Superior temporal gyrus (tissue), 1 donor: Measurements from ENCODE around the gene TUFT1.

Experiments
- DNase-seq: peaks from one replicate; pipeline ENCODE4 v3.0.0-alpha.2; 2016; ENCODE audit errors: extremely low spot score

The TUFT1 gene

GRCh38 chr1:151539321-151540020 is 638 bp upstream of the TUFT1 start:
- DNase-seq, result no peak

DNA sequence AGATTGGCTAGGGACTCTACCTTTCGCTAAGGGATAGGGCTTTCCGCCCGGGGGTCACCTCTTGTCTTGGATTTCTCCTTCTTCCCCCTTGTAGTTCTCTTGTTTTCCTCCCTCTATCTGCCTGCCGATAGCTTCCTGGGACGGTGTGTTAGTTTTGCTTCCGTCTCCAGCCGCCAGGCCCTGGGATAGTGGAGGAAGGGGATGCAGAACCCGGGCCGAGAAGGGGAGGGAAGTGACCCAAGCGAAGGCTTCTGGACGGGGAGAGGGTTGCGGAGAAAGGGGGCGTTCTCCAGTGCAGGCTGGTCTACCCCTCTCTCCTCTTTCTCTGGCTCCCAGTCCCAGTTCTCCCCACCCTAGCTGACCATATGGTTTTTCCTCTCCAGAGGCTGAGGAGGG is 871 bp downstream of the TUFT1 start:
- no peak for DNase-seq

DNA sequence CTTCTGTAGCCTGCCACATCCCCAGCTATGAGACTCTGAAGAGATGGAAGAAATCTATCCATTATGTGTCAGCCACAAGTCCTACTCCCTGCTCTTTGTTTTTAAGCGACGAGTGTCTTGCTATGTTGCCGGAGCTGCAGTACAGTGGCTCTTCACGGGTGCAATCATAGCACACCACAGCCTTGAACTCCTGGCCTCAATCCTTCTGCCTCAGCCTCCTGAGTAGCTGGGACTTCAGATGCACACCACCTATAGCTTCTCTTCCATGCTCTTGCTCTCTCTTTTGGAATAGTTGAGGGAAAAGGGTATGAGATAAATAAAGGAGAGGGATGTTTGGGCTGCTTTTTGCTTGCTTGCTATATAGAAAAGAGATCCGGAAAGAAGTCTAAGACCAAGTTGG is 1.6 kb downstream of the TUFT1 start:
- DNase-seq, result no peak

DNA sequence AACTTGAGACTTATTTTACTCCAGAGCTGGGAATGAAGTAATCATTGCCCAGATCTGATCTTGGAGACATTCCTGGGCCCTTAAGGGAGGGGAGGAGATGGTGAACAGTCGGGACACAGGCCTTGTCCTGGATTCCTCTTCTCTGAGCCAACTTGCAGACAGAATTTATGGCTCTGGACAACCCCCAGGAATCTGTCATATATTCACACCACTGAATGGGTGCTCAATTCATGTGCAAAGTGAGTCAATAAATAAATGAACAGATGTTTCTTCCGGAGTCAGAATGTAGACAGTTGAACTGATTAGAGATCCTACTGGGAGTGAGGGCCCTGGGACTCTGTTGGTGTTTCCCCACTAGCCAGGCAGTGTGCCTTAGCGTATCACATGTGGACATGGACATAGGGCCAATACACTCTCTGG is 2.6 kb downstream of the TUFT1 start:
- DNase-seq, result no peak

DNA sequence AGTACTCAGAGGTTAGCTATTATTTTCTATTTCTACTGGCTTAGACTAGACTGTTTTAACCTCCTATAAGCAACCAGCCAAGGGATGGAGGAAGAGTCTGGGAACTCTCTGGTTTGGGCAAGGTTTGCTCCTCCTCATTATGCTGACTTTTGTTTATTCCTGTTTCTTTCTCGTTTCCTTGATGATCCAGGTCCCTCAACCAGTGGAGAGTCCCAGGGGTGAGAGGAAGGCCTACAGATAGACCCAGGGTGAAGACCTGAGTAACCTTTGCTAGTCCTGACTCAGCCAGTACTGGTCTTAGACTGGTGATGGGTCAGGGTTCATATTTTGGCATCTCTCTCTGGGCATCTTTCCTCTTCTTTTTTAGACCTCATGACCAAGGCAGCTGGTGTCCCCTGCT is 5.4 kb downstream of the TUFT1 start:
- DNase-seq, result no peak

DNA sequence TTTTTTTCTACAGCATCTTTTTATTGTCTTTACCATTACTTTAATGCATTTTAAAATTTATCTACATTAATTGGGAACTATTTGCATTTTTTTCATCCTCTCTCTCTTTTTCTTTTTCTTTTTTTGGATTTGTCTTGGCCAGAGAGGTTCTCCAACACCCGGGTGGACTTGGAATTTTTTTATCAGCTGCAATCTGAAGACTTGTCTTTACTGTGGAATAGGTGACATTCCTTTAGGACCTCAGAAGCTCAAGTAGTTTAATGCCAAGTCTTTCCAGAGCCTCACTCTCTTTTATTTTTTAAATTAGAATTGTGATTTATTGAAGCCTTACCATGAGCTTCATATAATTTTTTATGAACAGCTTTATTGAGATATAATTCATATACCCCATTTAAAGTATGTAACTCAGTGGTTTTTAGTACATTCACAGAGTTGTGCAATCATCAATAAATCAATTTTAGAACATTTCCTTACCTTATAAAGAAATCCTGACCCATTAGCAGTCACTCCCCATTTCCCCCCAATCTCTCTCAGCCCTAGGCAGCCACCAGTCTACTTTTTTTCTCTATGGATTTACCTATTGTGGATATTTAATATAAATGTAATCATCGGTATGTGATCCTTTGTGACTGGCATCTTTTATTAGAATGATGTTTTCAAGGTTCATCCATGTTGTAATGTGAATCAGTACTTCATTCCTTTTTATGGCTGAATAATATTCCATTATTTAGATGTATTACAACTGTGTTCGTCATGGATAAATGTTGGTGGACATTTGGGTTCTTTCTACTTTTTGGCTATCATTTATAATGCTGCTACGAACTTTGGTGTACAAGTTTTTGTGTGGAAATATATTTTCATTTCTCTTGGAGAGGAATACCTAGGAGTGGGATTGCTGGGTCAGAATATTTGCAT is 6.2 kb downstream of the TUFT1 start:
- no peak for DNase-seq

GRCh38 chr1:151547119-151547899 is 7.2 kb downstream of the TUFT1 start:
- no peak for DNase-seq

GRCh38 chr1:151547900-151548230 is 7.8 kb downstream of the TUFT1 start:
- no peak for DNase-seq

DNA sequence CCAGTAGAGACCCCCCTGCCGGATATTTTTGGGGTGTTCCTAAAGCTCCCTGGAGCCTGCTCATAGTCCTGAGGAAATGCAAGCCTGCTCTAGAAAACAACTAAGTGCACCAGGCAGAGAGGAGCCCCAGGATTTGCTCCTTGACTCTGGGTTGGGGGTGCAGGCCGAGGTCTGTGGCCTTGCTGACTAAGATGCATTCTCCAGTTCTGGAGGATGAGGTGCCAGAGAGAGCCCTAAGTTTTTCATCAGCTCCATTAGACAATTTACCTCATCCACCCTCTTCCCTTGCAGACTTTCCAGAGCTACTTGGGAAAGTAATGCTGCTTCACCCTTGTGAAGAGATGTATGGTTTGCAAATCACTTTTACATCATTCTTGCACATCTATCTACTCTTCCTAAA is 9.1 kb downstream of the TUFT1 start:
- no peak for DNase-seq

GRCh38 chr1:151553659-151554058 is 13.6 kb downstream of the TUFT1 start:
- DNase-seq, result no peak

- no peak for DNase-seq
These were observed 15.9 kb downstream of the TUFT1 start for GRCh38 chr1:151556052-151556451.

DNA sequence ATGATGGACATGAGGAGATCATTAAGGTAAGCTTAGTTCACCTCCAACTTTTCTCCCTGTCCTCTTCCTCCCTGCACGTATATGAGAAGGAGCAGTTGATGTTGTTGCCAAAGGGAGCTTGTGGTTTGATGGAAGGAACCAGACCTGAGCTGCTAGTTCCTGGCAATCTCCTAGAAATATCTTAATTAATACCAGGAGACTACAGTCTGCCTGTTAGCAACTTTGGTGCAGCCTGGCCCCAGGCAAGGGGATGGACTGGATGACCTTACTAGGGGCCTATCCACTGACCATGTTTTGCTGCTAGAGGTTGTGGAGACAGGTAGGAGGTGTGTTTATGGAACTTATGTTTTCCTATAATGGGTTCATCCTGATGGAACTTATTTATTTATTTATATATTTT is 22.6 kb downstream of the TUFT1 start:
- DNase-seq, result no peak

DNA sequence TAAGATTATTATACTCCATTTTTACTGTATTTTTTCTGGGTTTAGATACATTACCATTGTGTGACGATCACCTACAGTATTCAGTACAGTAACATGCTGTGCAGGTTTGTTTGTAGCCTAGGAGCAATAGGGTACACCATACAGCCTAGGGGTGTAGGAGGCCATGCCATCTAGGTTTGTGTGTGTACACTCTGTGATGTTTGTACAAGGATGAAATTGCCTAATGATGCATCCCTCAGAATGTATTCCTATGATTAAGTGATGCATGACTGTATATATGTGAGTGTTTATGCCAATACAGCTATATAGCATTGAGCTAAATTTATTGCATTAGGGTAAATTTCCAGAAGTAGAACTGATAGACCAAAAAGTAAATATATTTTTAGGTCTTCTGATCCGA is 23.3 kb downstream of the TUFT1 start:
- DNase-seq, result no peak

- no peak for DNase-seq
These were observed 25.5 kb downstream of the TUFT1 start for GRCh38 chr1:151565502-151566189.

DNA sequence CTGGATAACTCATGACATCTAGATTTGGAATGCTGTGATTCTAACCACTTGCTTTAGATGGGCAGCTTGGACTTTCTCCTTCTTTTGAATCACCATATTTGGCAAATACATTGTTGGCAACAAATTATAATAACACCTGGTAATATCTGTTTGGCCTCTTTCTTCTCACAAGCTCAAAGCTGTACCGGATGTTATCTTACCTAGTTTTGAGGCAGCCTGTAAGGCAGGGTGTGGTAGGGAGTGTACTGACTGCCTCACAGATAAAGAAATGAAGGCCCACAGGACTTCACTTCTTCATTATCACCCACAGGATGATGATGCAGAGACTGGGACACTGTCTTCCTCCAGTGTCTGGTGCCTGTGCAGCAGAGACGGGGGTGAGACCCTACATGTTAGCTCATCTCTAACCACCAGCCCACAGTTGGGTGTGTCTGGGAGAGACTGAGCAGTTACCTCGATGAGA is 28.5 kb downstream of the TUFT1 start:
- DNase-seq, result no peak

DNA sequence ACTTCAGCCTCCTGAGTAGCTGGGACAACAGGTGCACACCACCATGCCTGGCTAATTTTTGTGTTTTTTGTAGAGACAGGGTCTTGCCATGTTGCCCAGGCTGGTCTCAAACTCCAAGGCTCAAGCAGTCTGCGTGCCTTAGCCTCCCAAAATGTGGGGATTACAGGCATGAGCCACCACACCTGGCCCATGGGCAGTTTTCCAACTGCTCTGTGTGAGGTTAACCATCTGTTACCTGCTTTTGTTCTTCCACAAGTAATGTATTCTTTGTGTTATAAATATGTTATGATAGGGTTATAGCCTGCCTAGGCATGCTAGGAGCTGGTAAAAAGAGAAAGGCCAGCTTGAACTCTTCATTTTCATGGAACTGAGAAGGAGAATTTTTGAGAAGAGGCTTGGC is 30.7 kb downstream of the TUFT1 start:
- no peak for DNase-seq

DNA sequence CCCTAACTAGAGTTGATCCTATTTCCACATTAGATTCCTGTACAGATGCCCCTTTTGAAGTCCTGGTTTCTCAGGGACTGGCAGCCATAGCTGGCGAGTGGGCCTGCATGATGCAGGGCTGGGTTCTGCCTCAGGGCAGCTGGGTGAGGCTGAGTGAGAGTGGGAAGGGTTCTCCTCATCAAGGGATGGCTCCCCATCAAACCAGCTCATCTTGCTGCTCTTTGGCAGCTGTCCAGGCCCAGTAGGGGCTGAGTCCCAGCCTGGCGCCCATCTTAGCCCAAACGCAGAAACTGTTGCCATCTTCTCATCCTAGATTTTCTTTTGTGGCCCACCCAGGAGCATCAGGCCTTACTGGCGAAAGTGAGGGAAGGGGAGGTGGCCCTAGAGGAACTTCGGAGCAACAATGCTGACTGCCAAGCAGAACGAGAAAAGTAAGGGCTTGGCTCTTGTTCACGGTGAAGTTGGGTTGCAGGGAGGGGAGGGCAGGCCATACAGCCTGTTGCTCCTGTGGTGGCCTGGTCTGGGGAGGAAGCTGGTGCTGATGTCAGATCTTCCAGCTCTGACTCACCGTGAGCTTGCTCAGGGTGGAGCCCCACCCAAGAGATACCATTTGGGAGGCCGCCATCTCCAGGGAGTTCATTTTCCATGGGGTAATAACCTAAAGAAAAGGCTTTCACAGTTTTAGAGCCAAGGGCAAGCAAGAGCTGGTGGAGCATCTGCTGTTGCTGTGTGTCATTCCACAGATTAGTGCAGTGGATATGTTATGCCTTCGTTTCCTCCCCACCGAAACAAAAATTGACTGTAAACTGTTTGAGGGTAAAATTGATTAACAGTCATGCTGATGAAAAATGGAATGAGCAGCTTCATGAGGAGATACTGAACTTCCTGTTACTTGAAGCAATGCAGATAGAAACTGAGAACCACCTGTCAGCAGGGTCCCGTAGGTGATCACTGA is 34.7 kb downstream of the TUFT1 start:
- no peak for DNase-seq

DNA sequence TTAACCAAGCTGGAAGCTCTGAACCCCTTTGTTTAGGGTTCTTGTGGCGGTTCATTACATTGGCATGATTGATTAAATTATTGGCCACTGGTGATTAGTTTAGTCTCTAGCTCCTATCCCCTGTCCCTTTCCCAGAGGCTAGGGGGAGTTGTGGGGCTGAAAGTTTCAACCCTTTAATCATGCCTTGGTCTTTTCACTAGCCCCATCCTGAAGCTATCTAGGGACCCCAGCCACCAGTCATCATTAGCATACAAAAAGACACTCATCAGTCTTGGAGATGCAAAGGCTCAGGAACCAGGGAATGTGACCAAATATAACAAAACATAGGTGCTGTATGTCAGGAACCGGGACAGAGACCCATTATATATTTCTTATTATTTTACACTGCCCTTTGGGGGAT is 37.1 kb downstream of the TUFT1 start:
- no peak for DNase-seq

DNA sequence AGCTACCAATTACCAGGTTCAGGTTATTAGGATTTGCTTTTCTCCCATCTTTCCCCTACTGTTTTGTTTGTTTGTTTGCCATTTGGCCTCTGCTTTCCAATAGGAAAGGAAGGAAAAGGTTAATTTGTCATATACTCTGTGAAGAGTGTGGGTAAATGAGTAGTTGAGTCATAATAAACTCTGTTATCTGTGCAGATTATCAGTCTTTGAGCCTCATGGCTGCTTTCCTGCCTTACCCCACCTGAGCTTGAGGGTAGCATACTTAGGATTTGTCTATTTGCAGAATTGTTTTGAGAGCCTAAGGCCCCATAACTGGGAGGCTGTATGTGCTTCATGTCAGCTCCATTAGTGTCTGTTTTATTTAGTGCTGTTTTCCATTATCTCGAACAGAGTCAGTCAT is 38.8 kb downstream of the TUFT1 start:
- no peak for DNase-seq

- no peak for DNase-seq
These were observed 39.5 kb downstream of the TUFT1 start for GRCh38 chr1:151579436-151580225.
